ENCODE measurements around the gene REPS2.

The REPS2 gene

DNA sequence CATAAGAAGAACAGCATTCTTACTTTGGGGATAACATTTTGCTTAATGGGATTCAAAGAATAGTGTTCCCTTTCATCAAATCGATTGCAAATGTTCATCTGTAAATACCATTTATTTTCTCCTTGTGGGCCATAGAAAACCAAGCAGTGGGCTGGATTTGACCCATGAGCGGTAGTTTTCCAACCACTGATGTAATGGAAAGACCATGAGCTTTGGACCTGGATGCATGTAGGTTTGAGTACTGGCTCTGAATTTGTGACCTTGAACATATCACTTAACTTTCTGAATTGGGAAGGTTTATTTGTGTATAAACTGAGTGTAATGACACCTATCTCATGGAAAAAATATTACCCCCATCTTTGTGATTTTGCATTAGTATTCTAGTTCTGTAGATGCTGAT lies 54.3 kb downstream of the REPS2 start:
- H3K4ac ChIP-seq (ENCODE audit: low read length) = no peak overlapping the region
- no peaks in the 10 kb centered on the region for H3K36me3 ChIP-seq (replicated peaks in 1 of 2; ENCODE audit: control insufficient read depth in 2 of 2, insufficient read depth in 2 of 2, low read length in 2 of 2)
- H3K14ac ChIP-seq (ENCODE audit: low read length) = no peak overlapping the region
- H3K4me3 ChIP-seq (ENCODE audit: low read length in 2 of 2) = no peak overlapping the region
- H3K4me1 ChIP-seq (ENCODE audit: control insufficient read depth in 2 of 2, insufficient read depth in 1 of 2, low read depth in 1 of 2, low read length in 2 of 2) = peaks cover 0 to 2% of the 10 kb centered on the region in 2 donors
- no peaks in the 10 kb centered on the region for H3K9me3 ChIP-seq (replicated peaks in 1 of 2; ENCODE audit: control insufficient read depth in 2 of 2, insufficient read depth in 1 of 2, low read depth in 1 of 2, low read length in 2 of 2)
- no peak overlapping the region for H2AK5ac ChIP-seq (ENCODE audit: low read depth, low read length)
- H3K27me3 ChIP-seq (ENCODE audit: control insufficient read depth in 3 of 3, insufficient read depth in 3 of 3, low read depth in 1 of 3, low read length in 3 of 3) = peaks cover 0 to 61% (median 0%) of the 10 kb centered on the region in 3 experiments
- H2AFZ ChIP-seq (ENCODE audit: low read length) = no peak overlapping the region
- no peak overlapping the region for H3K9ac ChIP-seq (ENCODE audit: low read depth, low read length, poor library complexity)
- H2BK120ac ChIP-seq (ENCODE audit: low read depth, low read length) = no peak overlapping the region
- no peak overlapping the region for H3K18ac ChIP-seq (ENCODE audit: low read length)
- H4K8ac ChIP-seq (ENCODE audit: low read depth, low read length) = no peak overlapping the region
- no peaks in the 10 kb centered on the region for H3K79me1 ChIP-seq (ENCODE audit: low read depth, low read length)
- no peak overlapping the region for H2BK15ac ChIP-seq (ENCODE audit: low read length)
- no peak overlapping the region for H4K91ac ChIP-seq (ENCODE audit: low read depth, low read length, poor library complexity)
- H3K27ac ChIP-seq (replicated peaks; ENCODE audit: low read length) = no peak overlapping the region
- no peak overlapping the region for H3K23ac ChIP-seq (ENCODE audit: low read depth, low read length, poor library complexity)
- no peak overlapping the region for H2BK5ac ChIP-seq (ENCODE audit: low read length)
- WGBS, 2 donors (ENCODE audit: extremely low coverage in 2 of 2, insufficient read length in 2 of 2, insufficient replicate concordance in 1 of 2) = no CpG with 5 or more reads among the region's 2 CpGs
- no peak for DNase-seq (ENCODE audit: low spot score)
- H3K4me2 ChIP-seq (ENCODE audit: insufficient read depth, low read length, poor library complexity, severe bottlenecking) = no peak overlapping the region
- no peak overlapping the region for H2BK12ac ChIP-seq (ENCODE audit: low read length)

DNA sequence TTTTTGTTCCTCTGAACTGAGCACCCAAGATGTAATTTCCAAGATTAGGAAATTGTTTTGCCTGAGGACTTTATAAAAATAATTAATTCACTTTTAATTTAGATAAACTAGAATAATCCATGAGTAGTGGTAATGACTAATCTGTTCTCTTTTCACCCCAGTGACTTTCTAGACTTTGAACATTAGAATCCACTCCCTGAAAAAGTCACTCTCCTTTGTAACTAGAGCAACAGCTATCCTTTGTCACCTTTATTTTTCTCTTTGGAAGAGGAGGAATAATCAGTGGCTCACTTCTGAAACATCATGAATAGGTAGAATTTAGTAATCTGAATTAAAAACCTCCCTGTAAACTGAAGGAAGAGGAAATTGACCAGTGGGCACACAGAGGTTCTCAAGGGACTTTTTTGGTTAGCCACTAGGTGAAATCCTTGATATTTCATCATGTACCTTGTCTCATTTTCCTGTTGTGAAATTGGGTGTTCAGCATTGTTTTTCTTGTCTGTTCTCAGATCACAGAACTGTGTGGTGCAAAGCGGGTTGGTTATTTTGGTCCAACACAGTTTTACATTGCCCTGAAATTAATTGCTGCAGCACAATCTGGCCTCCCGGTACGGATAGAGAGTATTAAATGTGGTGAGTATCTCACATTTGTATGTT lies 59.4 kb downstream of the REPS2 start:
- Histone ChIP-seq H3K23ac (ENCODE audit: low read depth, low read length, poor library complexity) (no peak overlapping the region), H3K9ac (ENCODE audit: low read depth, low read length, poor library complexity) (no peak overlapping the region), H3K9me3 (replicated peaks in 1 of 2; ENCODE audit: control insufficient read depth in 2 of 2, insufficient read depth in 1 of 2, low read depth in 1 of 2, low read length in 2 of 2) (no peaks in the 10 kb centered on the region), H2AK5ac (ENCODE audit: low read depth, low read length) (no peak overlapping the region), H2BK5ac (ENCODE audit: low read length) (no peak overlapping the region), H3K79me1 (ENCODE audit: low read depth, low read length) (no peaks in the 10 kb centered on the region), H3K27ac (replicated peaks; ENCODE audit: low read length) (no peak overlapping the region), H3K36me3 (replicated peaks in 1 of 2; ENCODE audit: control insufficient read depth in 2 of 2, insufficient read depth in 2 of 2, low read length in 2 of 2) (no peaks in the 10 kb centered on the region), H2BK15ac (ENCODE audit: low read length) (no peak overlapping the region), H3K4me3 (ENCODE audit: low read length in 2 of 2) (no peak overlapping the region), H4K8ac (ENCODE audit: low read depth, low read length) (no peak overlapping the region), H3K18ac (ENCODE audit: low read length) (no peak overlapping the region), H2BK120ac (ENCODE audit: low read depth, low read length) (no peak overlapping the region), H2BK12ac (ENCODE audit: low read length) (no peak overlapping the region), H3K14ac (ENCODE audit: low read length) (no peak overlapping the region), H4K91ac (ENCODE audit: low read depth, low read length, poor library complexity) (no peak overlapping the region), H2AFZ (ENCODE audit: low read length) (no peak overlapping the region), H3K4ac (ENCODE audit: low read length) (no peak overlapping the region), H3K27me3 (ENCODE audit: control insufficient read depth in 3 of 3, insufficient read depth in 3 of 3, low read depth in 1 of 3, low read length in 3 of 3) (peaks cover 0 to 69% (median 0%) of the 10 kb centered on the region in 3 experiments), H3K4me2 (ENCODE audit: insufficient read depth, low read length, poor library complexity, severe bottlenecking) (no peak overlapping the region), H3K4me1 (ENCODE audit: control insufficient read depth in 2 of 2, insufficient read depth in 1 of 2, low read depth in 1 of 2, low read length in 2 of 2) (no peaks in the 10 kb centered on the region)
- no CpG with 5 or more reads among the region's 3 CpGs for WGBS, 2 donors (ENCODE audit: extremely low coverage in 2 of 2, insufficient read length in 2 of 2, insufficient replicate concordance in 1 of 2)
- no peak for DNase-seq (ENCODE audit: low spot score)

DNA sequence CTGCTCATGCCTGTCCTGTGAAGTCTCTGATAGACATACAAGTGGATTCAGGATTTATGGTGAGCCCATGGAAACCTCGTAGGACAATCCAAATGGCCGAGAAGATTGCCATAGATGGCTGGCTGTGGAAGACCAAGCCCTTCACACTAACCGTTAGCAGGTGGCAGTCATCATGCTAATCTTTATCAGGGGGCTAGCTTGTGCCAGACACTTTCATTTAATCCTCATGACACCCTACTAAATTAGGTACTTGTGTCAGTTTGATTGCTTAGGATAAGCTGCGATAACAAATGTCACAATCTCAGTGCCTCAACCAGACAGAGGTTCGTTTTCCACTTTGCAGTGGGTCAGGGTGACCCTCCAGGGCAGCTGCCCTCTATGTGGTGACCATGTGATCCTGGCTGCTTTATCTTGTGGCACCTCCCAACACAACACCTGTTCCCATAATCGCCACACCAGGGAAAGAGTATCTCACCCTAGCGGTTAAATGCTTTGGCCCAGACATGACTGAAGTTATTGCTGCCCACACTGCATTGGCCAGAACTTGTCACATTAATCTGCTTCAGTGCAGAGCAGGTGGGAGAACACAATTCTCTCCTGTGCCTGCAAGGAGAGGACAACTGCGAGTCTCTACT lies 60.8 kb downstream of the REPS2 start:
- Histone ChIP-seq H3K4me1 (ENCODE audit: control insufficient read depth in 2 of 2, insufficient read depth in 1 of 2, low read depth in 1 of 2, low read length in 2 of 2) (no peaks in the 10 kb centered on the region), H3K4me3 (ENCODE audit: low read length in 2 of 2) (no peak overlapping the region)

DNA sequence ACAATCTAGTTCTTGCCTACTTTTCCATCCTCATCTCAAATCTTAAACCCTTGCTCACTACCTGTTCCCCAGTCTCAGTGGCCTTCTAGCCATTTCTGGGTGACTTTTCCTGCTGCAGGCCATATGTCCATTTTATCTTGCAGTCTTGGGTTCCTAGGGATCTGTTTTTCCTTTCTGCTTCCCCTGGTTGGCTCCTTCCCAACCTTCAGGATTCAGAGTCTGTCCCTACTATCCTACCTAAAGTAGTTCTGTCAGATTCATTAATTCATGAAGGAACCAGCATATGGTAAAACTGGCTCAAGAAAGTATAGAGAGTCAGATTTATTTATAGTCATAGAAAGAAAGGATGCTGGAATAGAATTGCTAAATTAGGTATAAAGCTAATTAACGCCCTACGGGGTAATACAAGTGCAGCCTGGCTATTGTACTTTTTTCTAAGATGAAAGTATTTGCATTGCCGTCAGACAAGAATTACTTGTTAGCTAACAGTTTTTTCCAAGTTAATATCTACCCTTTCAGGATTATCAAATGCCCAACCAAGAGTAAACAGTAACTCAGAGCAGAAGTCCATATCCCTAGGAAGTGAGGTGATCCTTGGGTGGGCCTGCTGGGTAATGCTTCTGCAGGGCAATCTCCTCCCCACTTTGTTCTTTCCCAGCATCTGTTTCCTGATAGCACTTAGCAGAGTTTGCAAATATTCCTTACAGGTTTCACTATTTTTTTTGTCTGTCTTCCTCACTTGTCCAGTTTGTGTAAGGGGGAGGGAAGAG lies 63.6 kb downstream of the REPS2 start:
- Histone ChIP-seq H2BK5ac (ENCODE audit: low read length) (no peak overlapping the region), H3K9ac (ENCODE audit: low read depth, low read length, poor library complexity) (no peak overlapping the region), H3K23ac (ENCODE audit: low read depth, low read length, poor library complexity) (no peak overlapping the region), H2BK120ac (ENCODE audit: low read depth, low read length) (no peak overlapping the region), H4K8ac (ENCODE audit: low read depth, low read length) (no peak overlapping the region), H3K27me3 (ENCODE audit: control insufficient read depth in 3 of 3, insufficient read depth in 3 of 3, low read depth in 1 of 3, low read length in 3 of 3) (peaks cover 0 to 67% (median 0%) of the 10 kb centered on the region in 3 experiments), H3K18ac (ENCODE audit: low read length) (no peak overlapping the region), H2BK12ac (ENCODE audit: low read length) (no peak overlapping the region), H2AFZ (ENCODE audit: low read length) (no peak overlapping the region), H3K4ac (ENCODE audit: low read length) (no peak overlapping the region), H2BK15ac (ENCODE audit: low read length) (no peak overlapping the region), H4K91ac (ENCODE audit: low read depth, low read length, poor library complexity) (no peak overlapping the region), H3K79me1 (ENCODE audit: low read depth, low read length) (no peaks in the 10 kb centered on the region), H3K4me1 (ENCODE audit: control insufficient read depth in 2 of 2, insufficient read depth in 1 of 2, low read depth in 1 of 2, low read length in 2 of 2) (no peaks in the 10 kb centered on the region), H3K36me3 (replicated peaks in 1 of 2; ENCODE audit: control insufficient read depth in 2 of 2, insufficient read depth in 2 of 2, low read length in 2 of 2) (no peaks in the 10 kb centered on the region), H2AK5ac (ENCODE audit: low read depth, low read length) (no peak overlapping the region), H3K4me3 (ENCODE audit: low read length in 2 of 2) (no peak overlapping the region), H3K27ac (replicated peaks; ENCODE audit: low read length) (no peak overlapping the region), H3K4me2 (ENCODE audit: insufficient read depth, low read length, poor library complexity, severe bottlenecking) (no peak overlapping the region), H3K9me3 (replicated peaks in 1 of 2; ENCODE audit: control insufficient read depth in 2 of 2, insufficient read depth in 1 of 2, low read depth in 1 of 2, low read length in 2 of 2) (no peaks in the 10 kb centered on the region), H3K14ac (ENCODE audit: low read length) (no peak overlapping the region)
- WGBS, 2 donors (ENCODE audit: extremely low coverage in 2 of 2, insufficient read length in 2 of 2, insufficient replicate concordance in 1 of 2) = no CpG with 5 or more reads among the region's 3 CpGs
- no peak for DNase-seq (ENCODE audit: low spot score)

More for the DNA sequence above, 60.8 kb downstream of the REPS2 start:
- Histone ChIP-seq H3K23ac (ENCODE audit: low read depth, low read length, poor library complexity) (no peak overlapping the region), H2BK15ac (ENCODE audit: low read length) (no peak overlapping the region), H2AK5ac (ENCODE audit: low read depth, low read length) (no peak overlapping the region), H3K18ac (ENCODE audit: low read length) (no peak overlapping the region), H2AFZ (ENCODE audit: low read length) (no peak overlapping the region), H4K8ac (ENCODE audit: low read depth, low read length) (no peak overlapping the region), H3K36me3 (replicated peaks in 1 of 2; ENCODE audit: control insufficient read depth in 2 of 2, insufficient read depth in 2 of 2, low read length in 2 of 2) (no peaks in the 10 kb centered on the region), H3K27ac (replicated peaks; ENCODE audit: low read length) (no peak overlapping the region), H2BK5ac (ENCODE audit: low read length) (no peak overlapping the region), H3K79me1 (ENCODE audit: low read depth, low read length) (no peaks in the 10 kb centered on the region), H3K9ac (ENCODE audit: low read depth, low read length, poor library complexity) (no peak overlapping the region), H4K91ac (ENCODE audit: low read depth, low read length, poor library complexity) (no peak overlapping the region), H3K9me3 (replicated peaks in 1 of 2; ENCODE audit: control insufficient read depth in 2 of 2, insufficient read depth in 1 of 2, low read depth in 1 of 2, low read length in 2 of 2) (no peaks in the 10 kb centered on the region), H2BK120ac (ENCODE audit: low read depth, low read length) (no peak overlapping the region), H3K4ac (ENCODE audit: low read length) (no peak overlapping the region), H3K27me3 (ENCODE audit: control insufficient read depth in 3 of 3, insufficient read depth in 3 of 3, low read depth in 1 of 3, low read length in 3 of 3) (peaks cover 0 to 74% (median 0%) of the 10 kb centered on the region in 3 experiments), H2BK12ac (ENCODE audit: low read length) (no peak overlapping the region), H3K4me2 (ENCODE audit: insufficient read depth, low read length, poor library complexity, severe bottlenecking) (no peak overlapping the region), H3K14ac (ENCODE audit: low read length) (no peak overlapping the region)
- DNase-seq (ENCODE audit: low spot score) = no peak
- no CpG with 5 or more reads among the region's 8 CpGs for WGBS, 2 donors (ENCODE audit: extremely low coverage in 2 of 2, insufficient read length in 2 of 2, insufficient replicate concordance in 1 of 2)
